22Rv1 (cell line): ENCODE data around the gene CERT1.

Experiments
- H3K27ac ChIP-seq: fragments of 450-650 bp; 2 replicates; pipeline ENCODE4 v1.5.1; 2017
- CTCF ChIP-seq: fragments of 450-650 bp; IDR thresholded peaks from 2 replicates; pipeline ENCODE4 v1.5.1; 2017; ENCODE audit warnings: mild to moderate bottlenecking
- ZFX ChIP-seq: fragments of 450-650 bp; IDR thresholded peaks from 2 replicates; pipeline ENCODE4 v1.6.1; 2017; ENCODE audit warnings: antibody characterized with exemption, borderline replicate concordance

Gene CERT1

GRCh38 chr5:75331095-75332090 lies 180.0 kb downstream of the CERT1 start:
- TF ChIP-seq CTCF (0 out of 2 replicates have a peak, but pooled peaks have one; percentile 7), ZFX (no peak)
- no peak overlapping the region for H3K27ac ChIP-seq

GRCh38 chr5:75330404-75330803 lies 181.0 kb downstream of the CERT1 start:
- TF ChIP-seq CTCF (no peak), ZFX (no peak)
- H3K27ac ChIP-seq = no peak overlapping the region
